ENCODE results near the gene LUZP2.

Gene LUZP2

GRCh38 chr11:24470431-24470830 lies 26.4 kb upstream of the LUZP2 start:
- no peaks in the 10 kb centered on the region for H3K4me1 ChIP-seq (ENCODE audit: insufficient read depth, low read length, severe bottlenecking)
- no peaks in the 10 kb centered on the region for H3F3A ChIP-seq (ENCODE audit: insufficient read depth, low read length)
- H3K36me3 ChIP-seq (ENCODE audit: insufficient read depth, low read length), result no peaks in the 10 kb centered on the region
- no peaks in the 10 kb centered on the region for H3K9me2 ChIP-seq (ENCODE audit: low read depth, low read length)
- no peaks in the 10 kb centered on the region for H3K79me2 ChIP-seq (ENCODE audit: insufficient read depth, low read length)
- H3K27ac ChIP-seq (ENCODE audit: low read depth, low read length, poor library complexity, severe bottlenecking), result no peak overlapping the region
- H3K4me3 ChIP-seq (ENCODE audit: low read depth, low read length, poor library complexity, severe bottlenecking), result no peak overlapping the region
- no peak overlapping the region for H3K4me2 ChIP-seq (ENCODE audit: low read length)
- no peaks in the 10 kb centered on the region for H3K27me3 ChIP-seq (ENCODE audit: insufficient read depth, low read length)
- TF ChIP-seq EZH2 (IDR thresholded peaks at IDR 0.05; ENCODE audit: borderline replicate concordance, low read length), result no peak
- TF ChIP-seq CTCF (IDR thresholded peaks at IDR 0.05; ENCODE audit: low read length), result no peak
- H3K9ac ChIP-seq (ENCODE audit: low read length), result no peak overlapping the region
- H2AFZ ChIP-seq (ENCODE audit: low read length), result no peak overlapping the region
- no peaks in the 10 kb centered on the region for H4K20me1 ChIP-seq (ENCODE audit: insufficient read depth, low read length)
- no peaks in the 10 kb centered on the region for H3K9me3 ChIP-seq (ENCODE audit: low read length)

GRCh38 chr11:24471084-24471483 lies 25.8 kb upstream of the LUZP2 start:
- no peak overlapping the region for H3K4me2 ChIP-seq (ENCODE audit: low read length)
- H2AFZ ChIP-seq (ENCODE audit: low read length), result no peak overlapping the region
- no peaks in the 10 kb centered on the region for H3K36me3 ChIP-seq (ENCODE audit: insufficient read depth, low read length)
- TF ChIP-seq EZH2 (IDR thresholded peaks at IDR 0.05; ENCODE audit: borderline replicate concordance, low read length) (no peak), CTCF (IDR thresholded peaks at IDR 0.05; ENCODE audit: low read length) (no peak)
- H3F3A ChIP-seq (ENCODE audit: insufficient read depth, low read length), result no peaks in the 10 kb centered on the region
- no peak overlapping the region for H3K27ac ChIP-seq (ENCODE audit: low read depth, low read length, poor library complexity, severe bottlenecking)
- no peaks in the 10 kb centered on the region for H3K9me3 ChIP-seq (ENCODE audit: low read length)
- no peaks in the 10 kb centered on the region for H3K4me1 ChIP-seq (ENCODE audit: insufficient read depth, low read length, severe bottlenecking)
- no peaks in the 10 kb centered on the region for H3K27me3 ChIP-seq (ENCODE audit: insufficient read depth, low read length)
- H3K79me2 ChIP-seq (ENCODE audit: insufficient read depth, low read length), result no peaks in the 10 kb centered on the region
- no peaks in the 10 kb centered on the region for H4K20me1 ChIP-seq (ENCODE audit: insufficient read depth, low read length)
- no peak overlapping the region for H3K9ac ChIP-seq (ENCODE audit: low read length)
- H3K9me2 ChIP-seq (ENCODE audit: low read depth, low read length), result no peaks in the 10 kb centered on the region
- no peak overlapping the region for H3K4me3 ChIP-seq (ENCODE audit: low read depth, low read length, poor library complexity, severe bottlenecking)

GRCh38 chr11:24478718-24479117 lies 18.1 kb upstream of the LUZP2 start:
- TF ChIP-seq CTCF (IDR thresholded peaks at IDR 0.05; ENCODE audit: low read length), result no peak
- TF ChIP-seq EZH2 (IDR thresholded peaks at IDR 0.05; ENCODE audit: borderline replicate concordance, low read length), result no peak
- Histone ChIP-seq H3K4me3 (ENCODE audit: low read depth, low read length, poor library complexity, severe bottlenecking) (no peak overlapping the region), H3K9me2 (ENCODE audit: low read depth, low read length) (no peaks in the 10 kb centered on the region), H3K36me3 (ENCODE audit: insufficient read depth, low read length) (no peaks in the 10 kb centered on the region), H3K79me2 (ENCODE audit: insufficient read depth, low read length) (no peaks in the 10 kb centered on the region), H4K20me1 (ENCODE audit: insufficient read depth, low read length) (no peaks in the 10 kb centered on the region), H2AFZ (ENCODE audit: low read length) (no peak overlapping the region), H3K27ac (ENCODE audit: low read depth, low read length, poor library complexity, severe bottlenecking) (no peak overlapping the region), H3K4me1 (ENCODE audit: insufficient read depth, low read length, severe bottlenecking) (no peaks in the 10 kb centered on the region), H3K9me3 (ENCODE audit: low read length) (no peaks in the 10 kb centered on the region), H3K27me3 (ENCODE audit: insufficient read depth, low read length) (no peaks in the 10 kb centered on the region), H3F3A (ENCODE audit: insufficient read depth, low read length) (no peaks in the 10 kb centered on the region), H3K9ac (ENCODE audit: low read length) (no peak overlapping the region), H3K4me2 (ENCODE audit: low read length) (no peak overlapping the region)
